Measurements from ENCODE around the gene PTGER1.

- TF ChIP-seq, protein P1, sequence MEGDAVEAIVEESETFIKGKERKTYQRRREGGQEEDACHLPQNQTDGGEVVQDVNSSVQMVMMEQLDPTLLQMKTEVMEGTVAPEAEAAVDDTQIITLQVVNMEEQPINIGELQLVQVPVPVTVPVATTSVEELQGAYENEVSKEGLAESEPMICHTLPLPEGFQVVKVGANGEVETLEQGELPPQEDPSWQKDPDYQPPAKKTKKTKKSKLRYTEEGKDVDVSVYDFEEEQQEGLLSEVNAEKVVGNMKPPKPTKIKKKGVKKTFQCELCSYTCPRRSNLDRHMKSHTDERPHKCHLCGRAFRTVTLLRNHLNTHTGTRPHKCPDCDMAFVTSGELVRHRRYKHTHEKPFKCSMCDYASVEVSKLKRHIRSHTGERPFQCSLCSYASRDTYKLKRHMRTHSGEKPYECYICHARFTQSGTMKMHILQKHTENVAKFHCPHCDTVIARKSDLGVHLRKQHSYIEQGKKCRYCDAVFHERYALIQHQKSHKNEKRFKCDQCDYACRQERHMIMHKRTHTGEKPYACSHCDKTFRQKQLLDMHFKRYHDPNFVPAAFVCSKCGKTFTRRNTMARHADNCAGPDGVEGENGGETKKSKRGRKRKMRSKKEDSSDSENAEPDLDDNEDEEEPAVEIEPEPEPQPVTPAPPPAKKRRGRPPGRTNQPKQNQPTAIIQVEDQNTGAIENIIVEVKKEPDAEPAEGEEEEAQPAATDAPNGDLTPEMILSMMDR (conservative IDR thresholded peaks at IDR 0.05; ENCODE audit: low read depth, low read length) = no peak
- no peak for TF ChIP-seq EZH2 (IDR thresholded peaks at IDR 0.05; ENCODE audit: low read length, unreplicated experiment)
Measured at GRCh38 chr19:14496029-14496833, 21.1 kb upstream of the PTGER1 start, which contains the start of gene GIPC1.
